ENCODE data around the gene LRP1B.
"Not testable (repeated sequence)": the region's sequence is repeated elsewhere in the genome, so short reads cannot be mapped to it uniquely, and the experiment has no call there.

LRP1B gene

GRCh38 chr2:140683658-140684057, 1447.2 kb downstream of the LRP1B start:
- DNase-seq (ENCODE audit: low read depth), result no peak

DNA sequence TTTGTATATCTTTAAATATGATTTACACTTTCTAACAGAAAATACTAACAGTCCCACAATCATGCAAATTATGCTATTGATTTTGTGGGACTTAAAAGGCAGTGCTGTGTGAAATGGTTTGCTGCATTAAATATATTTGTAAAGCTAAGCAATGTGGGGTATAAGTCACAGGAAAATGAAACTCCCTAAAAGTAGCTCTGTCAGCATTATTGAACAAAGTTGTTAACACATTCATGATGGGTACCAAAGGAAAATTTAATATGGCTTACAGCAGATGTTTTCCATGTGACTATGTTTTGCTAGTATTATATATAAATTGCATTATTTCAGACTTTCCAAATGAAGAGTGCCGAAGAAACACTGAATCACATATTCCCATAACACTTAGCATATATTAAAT, 1450.0 kb downstream of the LRP1B start:
- no peak for DNase-seq (ENCODE audit: low read depth)

GRCh38 chr2:140679752-140680151, 1451.1 kb downstream of the LRP1B start:
- no peak for DNase-seq (ENCODE audit: low read depth)

DNA sequence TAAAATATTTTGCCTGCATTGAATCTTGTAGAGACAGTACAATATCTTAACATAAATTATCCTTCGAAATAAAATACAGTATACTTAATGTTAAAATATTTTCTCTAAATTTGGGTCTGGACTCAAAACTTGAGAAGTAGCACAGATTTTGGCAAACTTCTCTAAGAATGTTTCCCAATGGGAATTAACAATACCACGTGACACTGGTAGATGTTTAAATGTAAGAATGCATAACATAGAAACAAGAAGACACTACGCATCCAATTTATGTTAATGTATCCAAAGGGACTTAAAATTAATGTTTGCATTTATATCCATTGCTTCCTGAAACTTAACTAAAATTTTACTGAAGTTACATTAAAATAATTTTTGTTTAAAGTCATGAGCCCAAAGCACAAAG, 1460.9 kb downstream of the LRP1B start:
- DNase-seq (ENCODE audit: low read depth), result no peak

DNA sequence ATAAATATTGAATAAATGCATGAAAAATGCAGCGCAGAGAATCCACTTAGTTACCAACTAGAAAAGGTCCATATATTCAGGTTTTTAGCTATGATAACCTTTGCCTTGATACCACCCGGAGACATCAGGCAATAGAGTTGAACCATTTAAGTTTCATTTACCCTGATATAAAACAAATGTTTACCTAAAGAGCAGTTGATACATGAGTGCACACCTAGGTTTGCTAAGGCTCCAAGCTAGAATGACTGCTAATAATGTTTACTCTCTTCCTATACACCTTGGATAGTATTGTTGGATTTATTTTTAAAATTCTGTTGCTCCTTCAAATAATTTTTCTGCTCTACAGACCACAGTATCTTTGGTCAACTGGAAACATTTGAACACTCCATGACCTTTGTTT, 1463.6 kb downstream of the LRP1B start:
- DNase-seq (ENCODE audit: low read depth), result no peak

DNA sequence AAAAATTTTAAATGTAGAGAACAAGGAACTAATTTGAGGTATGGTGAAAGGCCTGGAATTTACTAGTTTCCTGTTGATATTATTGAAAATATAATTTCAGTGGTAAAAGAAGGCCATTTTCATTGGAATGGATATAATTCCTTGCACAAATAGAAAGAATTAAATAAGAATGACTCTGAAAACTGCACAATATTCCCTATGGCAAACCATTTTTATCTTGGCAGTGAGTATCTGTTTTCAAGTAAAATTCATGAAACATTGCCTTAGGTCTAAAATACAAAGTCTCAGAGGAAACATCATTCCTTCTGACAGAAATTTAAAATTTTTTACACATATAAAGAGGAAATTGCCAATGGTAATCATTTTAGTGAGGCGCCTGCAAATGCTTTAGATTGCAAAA, 1468.3 kb downstream of the LRP1B start:
- no peak for DNase-seq (ENCODE audit: low read depth)

DNA sequence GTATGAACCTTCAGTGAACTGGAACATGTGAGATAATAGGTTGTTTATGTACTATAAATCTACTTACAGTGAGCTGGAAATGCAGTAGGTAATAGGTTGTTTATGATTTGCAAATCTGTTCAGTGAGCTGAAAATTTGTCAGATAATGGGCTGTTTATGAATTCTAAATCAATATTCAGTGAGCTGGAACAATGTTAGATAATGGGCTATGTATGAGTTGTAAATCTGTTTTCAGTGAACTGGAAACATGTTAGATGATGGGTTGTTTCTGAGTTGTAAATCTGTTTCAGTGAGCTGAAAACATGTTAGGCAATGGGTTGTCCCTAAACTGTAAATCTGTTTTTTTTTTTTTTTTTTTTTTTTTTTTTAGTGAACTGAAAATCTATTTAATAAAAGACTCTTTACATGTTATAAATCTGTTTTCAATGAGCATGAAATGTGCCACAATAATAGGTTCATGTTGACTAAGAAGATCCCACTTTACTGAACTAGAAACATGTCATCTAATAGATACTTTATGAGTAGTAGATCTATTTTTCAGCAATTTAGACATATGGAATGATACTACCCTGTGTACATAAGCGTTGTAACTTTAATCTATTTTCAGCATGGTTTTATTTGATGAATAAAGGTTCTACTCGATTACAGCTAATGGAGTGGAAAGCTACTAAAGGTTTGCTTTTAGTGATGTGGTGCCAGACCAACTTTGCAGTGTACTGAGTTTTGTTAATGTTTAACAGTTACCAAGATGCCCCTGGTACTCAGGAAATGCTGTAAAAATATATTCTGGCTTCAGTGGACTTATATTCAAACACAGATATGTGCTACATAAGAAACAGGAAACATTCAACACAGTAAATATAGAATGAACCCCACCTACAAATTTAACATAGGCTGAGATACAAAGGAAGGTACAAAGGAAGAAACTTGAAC, 1471.8 kb downstream of the LRP1B start:
- DNase-seq (ENCODE audit: low read depth), result no peak

DNA sequence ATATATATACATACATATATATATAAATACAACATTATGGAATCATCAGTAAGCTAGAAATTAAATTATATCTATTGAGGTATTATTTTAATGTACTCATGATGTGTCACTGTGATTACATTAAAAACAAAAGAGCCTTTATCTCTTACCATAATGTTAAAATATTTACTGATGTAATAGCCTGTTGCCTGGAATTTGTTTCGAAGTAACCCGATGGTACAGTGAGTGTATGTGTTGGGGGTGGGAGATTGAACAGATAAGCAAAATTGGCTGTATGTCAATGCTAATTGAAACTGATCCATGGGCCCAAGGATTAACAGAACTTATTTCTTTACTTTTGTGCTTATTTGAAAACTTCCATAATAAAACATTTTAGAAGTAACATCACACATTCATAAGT, 1473.2 kb downstream of the LRP1B start:
- no peak for DNase-seq (ENCODE audit: low read depth)

- no peak for DNase-seq (ENCODE audit: low read depth)
Measured at GRCh38 chr2:140654565-140654964, 1476.3 kb downstream of the LRP1B start.

DNA sequence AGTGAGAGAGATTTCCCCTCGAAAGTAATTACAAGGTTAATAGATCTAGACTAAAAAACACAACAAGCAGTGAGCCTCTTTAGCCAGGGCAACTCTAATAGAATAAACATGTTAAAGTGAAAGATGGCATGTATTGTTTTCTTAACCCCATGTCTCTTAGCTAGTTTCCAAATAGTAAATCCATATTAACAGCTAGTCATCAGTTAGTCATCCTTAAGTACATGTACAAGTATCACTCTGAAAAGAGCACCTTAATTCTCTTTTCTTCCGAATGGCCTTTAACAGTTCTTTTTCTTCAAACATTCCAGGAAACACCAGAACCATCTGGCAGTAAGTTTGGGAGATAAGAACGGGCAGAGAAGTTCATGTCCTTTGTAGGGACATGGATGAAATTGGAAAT, 1480.0 kb downstream of the LRP1B start:
- no peak for DNase-seq (ENCODE audit: low read depth)

DNA sequence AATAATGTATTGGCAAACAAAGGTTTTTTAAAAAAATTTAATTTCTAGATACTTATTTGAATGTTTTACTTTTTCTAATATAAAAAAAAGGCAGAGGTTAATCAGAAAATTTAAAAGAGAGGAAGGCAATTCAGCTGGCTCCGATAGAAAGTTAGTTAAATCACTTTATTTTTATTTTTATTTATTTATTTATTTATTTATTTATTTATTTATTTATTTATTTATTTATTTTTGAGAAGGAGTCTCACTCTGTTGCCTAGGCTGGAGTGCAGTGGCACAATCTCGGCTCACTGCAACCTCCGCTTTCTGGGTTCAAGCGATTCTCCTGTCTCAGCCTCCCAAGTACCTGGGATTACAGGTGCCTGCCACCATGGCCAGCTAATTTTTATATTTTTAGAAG, 1480.7 kb downstream of the LRP1B start:
- not testable (repeated sequence) for DNase-seq (ENCODE audit: low read depth)

DNA sequence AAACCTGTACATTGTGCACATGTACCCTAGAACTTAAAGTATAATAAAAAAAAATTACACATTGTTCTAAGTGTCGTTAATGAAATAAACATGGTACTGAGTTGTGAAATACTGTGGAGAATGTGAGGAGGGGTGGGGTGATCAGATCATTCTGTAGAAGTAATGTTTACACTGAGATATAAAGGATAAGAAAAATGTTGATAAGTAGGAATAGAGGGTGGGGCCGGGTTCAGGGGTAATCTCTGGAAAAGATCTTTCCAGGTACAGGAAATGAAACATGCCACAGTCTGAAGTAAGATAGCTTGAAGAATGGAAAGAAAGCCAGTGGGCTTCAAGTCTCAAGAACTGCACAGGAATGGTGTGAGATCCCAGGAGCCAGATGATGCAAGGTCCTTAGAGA, 1482.4 kb downstream of the LRP1B start:
- DNase-seq (ENCODE audit: low read depth), result no peak

- DNase-seq (ENCODE audit: low read depth), result no peak
Measured at GRCh38 chr2:140643761-140644187, 1487.0 kb downstream of the LRP1B start.

- DNase-seq (ENCODE audit: low read depth), result no peak
Measured at GRCh38 chr2:140641163-140641562, 1489.7 kb downstream of the LRP1B start.

DNA sequence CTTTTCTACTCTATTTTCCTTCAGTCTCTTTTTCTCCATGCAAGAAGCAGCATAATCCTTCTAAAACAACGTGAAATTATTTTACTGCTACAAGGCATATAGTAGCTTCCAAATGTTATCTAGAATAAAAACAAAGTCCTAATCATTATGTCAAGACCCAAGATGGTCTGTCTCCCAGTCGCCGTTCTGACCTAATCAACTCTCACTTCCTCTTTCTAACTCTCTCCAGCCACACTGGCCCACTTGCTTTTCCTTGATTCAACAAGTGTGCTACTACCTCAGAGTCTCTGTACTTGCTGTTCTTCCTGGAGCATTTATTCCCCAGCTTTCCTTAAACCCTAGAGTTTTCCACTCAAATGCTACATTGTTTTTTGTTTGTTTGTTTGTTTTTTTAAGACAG, 1491.2 kb downstream of the LRP1B start:
- DNase-seq (ENCODE audit: low read depth), result no peak

DNA sequence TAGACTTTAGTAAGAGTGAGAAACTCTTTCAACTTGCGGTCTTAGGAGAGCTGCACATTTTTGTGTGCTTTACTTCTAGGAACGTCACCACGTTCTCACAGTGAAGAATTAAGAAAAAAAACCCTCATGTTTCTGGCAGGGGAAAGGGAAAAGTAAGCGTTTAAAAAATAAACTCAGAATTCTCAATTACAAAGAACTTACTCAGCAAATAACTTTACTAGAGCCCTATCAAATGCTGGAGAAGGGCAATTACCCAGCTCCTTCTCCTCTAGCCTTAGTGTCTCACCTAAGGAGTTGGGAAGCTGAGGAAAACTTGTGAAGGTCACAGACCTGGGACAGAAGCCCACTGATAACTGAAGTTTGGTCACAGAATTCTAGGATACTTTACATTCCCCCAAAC, 1500.3 kb downstream of the LRP1B start:
- no peak for DNase-seq (ENCODE audit: low read depth)

GRCh38 chr2:140627885-140628284, 1502.9 kb downstream of the LRP1B start:
- DNase-seq (ENCODE audit: low read depth), result no peak

DNA sequence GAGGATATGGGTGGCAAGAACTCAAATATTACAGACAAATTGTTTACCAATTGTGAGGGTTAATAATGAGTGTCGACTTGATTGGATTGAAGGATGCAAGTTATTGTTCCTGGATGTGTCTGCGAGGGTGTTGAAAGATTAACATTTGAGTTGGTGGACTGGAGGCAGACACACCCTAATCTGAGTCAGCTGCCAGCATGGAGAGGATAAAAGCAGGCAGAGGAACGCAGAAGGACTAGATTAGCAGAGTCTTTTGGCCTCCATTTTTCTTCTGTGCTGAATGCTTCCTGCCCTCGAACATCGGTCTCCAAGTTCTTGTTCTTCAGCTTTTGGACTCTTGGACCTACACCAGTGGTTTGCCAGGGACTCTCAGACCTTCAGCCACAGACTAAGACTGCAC, 1503.7 kb downstream of the LRP1B start:
- no peak for DNase-seq (ENCODE audit: low read depth)

GRCh38 chr2:140624200-140624599, 1506.6 kb downstream of the LRP1B start:
- DNase-seq (ENCODE audit: low read depth), result no peak

DNA sequence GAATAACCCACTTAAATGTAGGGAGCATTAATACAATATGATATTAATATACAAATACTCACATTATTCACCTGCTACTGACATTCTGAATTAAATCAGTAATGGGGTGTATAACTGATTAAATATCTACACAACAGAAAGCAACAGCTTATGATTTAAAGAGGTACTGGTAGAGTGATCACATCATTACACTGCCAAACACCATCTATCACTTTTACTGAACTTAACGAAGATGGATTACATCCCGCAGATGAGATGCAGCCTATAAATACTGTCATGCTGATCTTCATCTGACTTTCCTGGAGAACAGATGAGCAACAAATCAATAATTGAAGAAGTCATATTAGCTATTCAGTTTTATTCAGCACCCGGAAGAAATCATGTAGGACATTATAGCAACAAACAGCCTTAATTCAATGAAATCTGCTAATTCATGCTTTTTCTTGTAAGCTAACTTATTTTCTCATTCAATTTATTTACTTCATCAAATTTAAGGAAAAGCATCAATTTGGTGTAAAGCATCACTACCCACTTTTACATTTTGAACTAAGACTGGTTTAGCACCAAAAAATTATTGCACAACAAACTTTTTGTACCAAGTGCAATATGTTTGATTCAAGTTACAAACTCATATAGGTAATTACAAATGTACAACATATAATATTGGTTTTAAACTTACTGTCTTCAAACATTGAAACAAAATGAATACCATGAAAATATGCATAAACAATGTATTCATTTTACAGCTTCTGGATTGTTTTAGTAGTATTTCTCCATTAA, 1509.0 kb downstream of the LRP1B start:
- no peak for DNase-seq (ENCODE audit: low read depth)

GRCh38 chr2:140604788-140605187, 1526.0 kb downstream of the LRP1B start:
- DNase-seq (ENCODE audit: low read depth), result no peak

DNA sequence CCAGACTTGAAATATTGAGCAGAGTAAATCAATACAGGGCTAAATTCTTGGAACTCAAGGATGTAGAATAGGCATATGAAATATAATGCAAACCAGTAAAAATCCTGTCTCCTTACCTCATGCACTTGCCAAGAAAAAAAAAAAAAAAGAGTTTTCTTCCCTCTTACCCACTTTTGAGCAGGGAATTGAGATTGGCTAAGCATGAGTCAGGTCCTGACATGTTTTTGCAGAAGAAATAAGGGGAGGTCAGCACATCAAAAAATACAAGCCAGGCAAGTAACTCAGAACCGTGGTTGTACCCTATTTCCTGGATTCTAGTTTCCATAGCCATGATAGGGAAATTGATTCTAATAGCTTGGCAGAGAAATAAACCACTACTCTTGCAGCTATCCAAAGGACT, 1526.7 kb downstream of the LRP1B start:
- no peak for DNase-seq (ENCODE audit: low read depth)

- no peak for DNase-seq (ENCODE audit: low read depth)
Measured at GRCh38 chr2:140603416-140603815, 1527.4 kb downstream of the LRP1B start.
